Peyer's patch (tissue), 4 donors: ENCODE measurements around the gene GARIN5A.

ENCODE experiments used
- CTCF ChIP-seq, 6 experiments: fragments of 450-650 bp in 4 of 6; fragments of 200-600 bp in 2 of 6; sonication (generic) in 1 of 6; IDR thresholded peaks; one replicate each; pipeline ENCODE4 v1.5.1; 2017 to 2019; ENCODE audit warnings: antibody characterized with exemption in 6 of 6, mild to moderate bottlenecking in 3 of 6, moderate library complexity in 1 of 6
- POLR2A ChIP-seq, 2 donors: fragments of 450-650 bp; IDR thresholded peaks; one replicate each; pipeline ENCODE4 v1.5.1; 2017; ENCODE audit warnings: antibody characterized with exemption in 2 of 2, mild to moderate bottlenecking in 2 of 2, moderate library complexity in 2 of 2

GRCh38 chr19:50496189-50497021 is 19.8 kb upstream of the GARIN5A start:
- TF ChIP-seq POLR2A (IDR thresholded peaks at IDR 0.05) (no peak), CTCF (IDR thresholded peaks at IDR 0.05) (no peak)
